Mesenteric fat pad (tissue), 1 donor: ENCODE measurements around the gene IBTK. TPM values are rescaled to one million over a fixed set of nuclear protein-coding genes. Genes with fewer than 3 reads are reported as not detected.
"Not testable (repeated sequence)": the region's sequence is repeated elsewhere in the genome, so short reads cannot be mapped to it uniquely, and the experiment has no call there.

Experiments
- DNase-seq: peaks from one replicate; pipeline ENCODE4 v3.0.0-alpha.2; 2020; ENCODE audit warnings: low spot score
- total RNA-seq: library from RNA; stranded (reverse); fragmentation: NEBNext Ultra II Directional; extraction: Animal tissue kit (Norgen Biotek cat#: 25700); gene quantifications from one replicate; pipeline ENCODE4 v1.2.1, GENCODE V29; 2021
- donor health status: DM: yes; HTN: yes; CAD: no.

Gene IBTK
- total RNA-seq, 1 donor from 2014 or later = 31.6 TPM

- DNase-seq = no peak
Observed at GRCh38 chr6:82182756-82183155, 64.8 kb downstream of the IBTK start.

DNA sequence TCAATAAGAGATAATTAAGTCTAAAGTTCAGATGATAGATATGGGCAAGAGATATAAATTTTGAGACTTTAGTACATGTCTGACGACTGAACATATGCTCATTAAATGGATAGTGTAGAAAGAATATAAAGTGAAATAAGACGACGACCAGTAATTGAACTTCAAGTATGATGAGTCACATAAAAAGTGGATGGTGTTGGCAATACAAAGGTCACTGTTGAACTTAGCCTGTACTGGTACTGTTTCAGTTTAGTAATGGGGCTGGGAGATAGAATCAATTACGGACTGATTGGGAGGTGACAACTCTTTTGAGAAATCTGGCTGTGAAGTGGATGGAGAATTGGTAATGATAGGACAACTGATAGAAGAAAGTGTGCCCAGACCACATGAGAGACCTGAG is 68.1 kb downstream of the IBTK start:
- no peak for DNase-seq

DNA sequence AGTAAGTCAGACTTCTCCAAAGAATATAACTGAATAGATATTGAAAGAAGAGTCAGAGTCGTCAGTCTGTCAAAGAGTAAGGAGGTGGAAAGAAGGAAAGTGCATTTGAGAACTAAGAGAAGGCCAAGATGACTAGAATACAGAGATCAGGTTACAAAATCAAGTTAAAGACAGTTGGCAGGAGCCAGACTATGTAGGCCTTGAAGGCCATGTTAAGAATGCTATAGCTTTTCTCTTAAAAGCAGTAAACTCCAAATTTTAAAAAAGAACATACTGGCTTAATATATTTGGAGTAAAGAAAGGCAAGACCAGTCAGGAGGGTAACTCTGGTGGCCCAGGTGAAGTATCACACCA is 68.8 kb downstream of the IBTK start:
- DNase-seq = no peak

DNA sequence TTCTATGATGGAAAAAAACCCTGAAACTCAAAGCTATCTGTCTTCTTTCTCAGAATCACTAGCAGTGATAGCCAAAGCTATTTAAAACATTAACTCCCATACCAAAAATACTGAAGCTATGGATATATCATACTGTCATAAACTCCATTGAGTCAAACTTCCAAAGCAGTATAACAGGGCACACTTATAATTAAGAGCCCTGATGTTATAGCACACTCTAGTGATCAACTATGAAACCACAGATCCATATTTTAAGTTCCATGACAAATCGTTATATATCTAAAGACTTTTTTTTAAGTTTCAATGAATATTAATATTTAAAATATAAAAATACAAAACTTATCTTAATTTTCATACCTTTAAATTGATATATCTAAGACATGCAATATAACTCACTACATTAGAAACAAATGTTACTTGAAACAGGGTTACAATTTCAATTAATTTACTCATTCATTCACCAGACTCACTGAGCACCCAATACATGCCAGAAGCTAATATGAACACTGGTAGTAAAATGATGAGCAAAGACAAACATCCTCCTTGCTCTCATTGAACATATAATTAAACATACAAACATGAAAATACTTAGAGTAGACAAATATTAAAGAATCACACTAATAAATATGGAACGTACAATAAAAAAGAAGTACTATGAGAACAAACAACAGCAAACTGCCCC is 69.3 kb downstream of the IBTK start:
- DNase-seq = no peak

DNA sequence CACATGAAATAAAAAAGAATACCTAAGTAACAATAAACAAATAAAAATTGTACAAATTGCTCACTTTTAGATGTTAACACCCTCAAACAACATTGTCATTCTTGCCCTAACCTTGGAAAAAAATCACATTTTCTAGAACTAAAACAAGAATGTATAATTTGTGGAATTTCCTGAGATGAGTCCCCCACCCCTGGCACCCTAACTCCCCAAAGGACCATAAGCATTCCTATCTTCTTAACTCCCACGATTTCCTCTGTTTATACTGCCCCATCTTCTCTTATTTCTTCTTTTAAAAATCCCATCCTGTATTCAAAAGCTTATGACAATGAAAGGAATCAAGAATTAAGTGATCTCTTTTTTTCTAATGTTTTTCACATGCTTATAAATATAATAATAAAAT is 70.9 kb downstream of the IBTK start:
- no peak for DNase-seq

DNA sequence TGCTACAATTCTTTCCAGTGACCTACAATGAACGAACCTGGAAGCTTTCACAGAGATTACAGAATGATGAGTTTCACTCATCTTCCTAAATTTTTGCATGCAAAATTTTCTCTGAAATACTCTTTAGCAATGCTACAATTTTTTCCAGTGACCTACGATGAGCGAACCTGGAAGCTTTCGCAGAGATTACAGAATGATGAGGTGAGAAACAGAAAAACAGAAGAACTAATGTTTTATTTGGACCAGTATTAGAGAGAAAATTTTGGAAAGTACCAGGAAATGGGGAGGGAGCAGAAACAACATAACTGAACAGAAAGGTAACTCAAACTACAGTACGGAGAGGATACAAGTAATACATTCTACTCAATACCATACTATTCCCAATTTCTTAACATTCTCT is 75.0 kb downstream of the IBTK start:
- DNase-seq = no peak

DNA sequence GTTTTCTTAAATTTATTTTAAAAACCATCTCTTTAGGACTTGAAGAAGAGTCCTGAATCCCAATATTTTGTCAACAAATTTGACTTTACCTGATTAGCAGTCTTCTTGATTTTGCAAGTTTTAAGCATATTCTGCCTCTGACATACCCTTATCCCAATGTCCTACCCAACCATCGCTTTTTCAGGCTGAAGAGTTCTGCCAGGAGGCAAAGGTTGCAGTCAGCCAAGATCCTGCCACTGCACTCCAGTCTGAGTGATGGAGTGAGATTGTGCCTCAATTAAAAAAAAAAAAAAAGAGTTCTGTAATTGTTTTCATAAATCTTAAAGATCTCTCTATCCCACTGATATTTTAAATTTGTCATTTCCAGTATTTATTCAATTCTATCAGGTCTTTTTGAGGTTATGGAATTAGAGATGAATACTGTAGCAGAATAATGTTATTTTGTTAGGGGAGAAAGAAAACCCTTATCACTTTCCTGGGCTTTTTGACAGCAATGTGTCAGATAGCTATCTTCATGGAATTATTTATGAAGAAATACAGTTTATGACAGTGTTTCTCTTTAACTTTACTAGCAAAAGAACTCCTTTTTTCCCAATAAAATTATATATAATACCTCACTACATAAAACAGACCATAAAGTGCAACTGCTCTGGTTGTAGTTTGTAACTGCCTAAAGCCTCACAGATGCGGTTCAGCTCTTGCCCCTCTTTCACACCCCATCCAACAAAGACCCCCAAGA is 78.2 kb downstream of the IBTK start:
- DNase-seq = no peak

- no peak for DNase-seq
Observed at GRCh38 chr6:82166493-82166892, 81.1 kb downstream of the IBTK start.

DNA sequence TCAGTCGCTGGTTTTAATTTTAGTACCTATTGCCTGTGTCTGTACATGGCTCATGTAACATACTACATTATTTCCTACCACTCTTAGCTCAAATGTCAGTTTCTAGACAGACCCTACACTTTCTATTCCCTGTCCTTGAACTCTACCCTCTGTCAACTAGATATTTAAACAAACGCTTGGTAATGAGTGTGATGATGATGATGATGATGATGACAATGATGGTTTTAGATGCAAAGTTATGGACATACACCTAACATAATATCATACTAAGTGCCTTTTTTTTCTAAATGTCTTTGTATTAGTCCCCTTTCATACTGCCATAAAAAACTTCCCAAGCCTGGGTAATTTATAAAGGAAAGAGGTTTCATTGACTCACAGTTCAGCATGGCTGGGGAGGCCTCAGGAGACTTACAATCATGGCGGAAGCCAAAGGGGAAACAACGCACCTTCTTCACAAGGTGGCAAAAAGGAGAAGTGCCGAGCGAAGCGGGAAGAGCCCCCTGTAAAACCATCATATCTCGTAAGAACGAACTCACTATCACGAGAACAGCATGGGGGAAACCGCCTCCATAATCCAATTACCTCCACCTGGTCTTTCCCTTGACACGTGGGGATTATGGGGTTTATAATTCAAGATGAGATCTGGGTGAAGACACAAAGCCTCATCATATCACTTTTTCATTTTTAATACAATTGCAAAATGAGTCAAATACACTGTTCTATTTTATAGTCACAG is 87.1 kb downstream of the IBTK start:
- DNase-seq = no peak

- not testable (repeated sequence) for DNase-seq
Observed at GRCh38 chr6:82152786-82153185, 94.8 kb downstream of the IBTK start.

DNA sequence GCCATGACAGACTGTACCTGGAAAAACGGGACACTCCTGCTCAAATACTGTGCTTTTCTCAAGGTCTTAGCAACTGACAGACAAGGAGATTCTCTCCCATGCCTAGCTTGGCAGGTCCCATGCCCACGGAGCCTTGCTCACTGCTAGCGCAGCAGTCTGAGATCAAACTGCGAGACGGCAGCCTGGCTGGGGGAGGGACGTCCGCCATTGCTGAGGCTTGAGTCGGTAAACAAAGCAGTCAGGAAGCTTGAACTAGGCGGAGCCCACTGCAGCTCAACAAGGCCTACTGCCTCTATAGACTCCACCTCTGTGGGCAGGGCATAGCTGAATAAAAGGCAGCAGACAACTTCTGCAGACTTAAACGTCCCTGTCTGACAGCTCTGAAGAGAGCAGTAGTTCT is 96.4 kb downstream of the IBTK start:
- not testable (repeated sequence) for DNase-seq

- DNase-seq = no peak
Observed at GRCh38 chr6:82145926-82146452, 101.6 kb downstream of the IBTK start.

DNA sequence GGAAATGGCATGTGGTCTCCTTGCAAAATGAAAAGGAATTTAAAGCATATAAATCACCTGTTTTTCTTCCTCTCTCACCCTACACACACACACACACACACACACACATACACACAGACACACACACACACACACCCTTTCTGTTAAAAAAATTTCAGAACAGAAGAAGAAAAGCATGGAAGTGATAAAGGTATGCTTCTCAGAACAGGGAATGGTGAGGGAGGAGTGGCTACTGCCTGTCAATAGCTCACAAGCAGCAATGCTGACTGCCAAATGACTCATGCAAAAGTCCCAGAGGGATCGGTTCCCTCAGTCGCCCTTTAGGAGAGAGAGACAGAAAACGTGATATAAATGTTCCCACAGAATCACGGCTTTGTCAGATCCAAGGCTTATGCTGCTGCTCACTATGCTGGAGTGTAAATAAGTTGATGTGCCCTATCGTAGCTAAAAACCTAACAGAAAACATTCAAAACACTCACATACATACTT is 102.6 kb downstream of the IBTK start:
- no peak for DNase-seq

- no peak for DNase-seq
Observed at GRCh38 chr6:82144007-82144851, 103.3 kb downstream of the IBTK start.

- DNase-seq = no peak
Observed at GRCh38 chr6:82143041-82143481, 104.5 kb downstream of the IBTK start.

DNA sequence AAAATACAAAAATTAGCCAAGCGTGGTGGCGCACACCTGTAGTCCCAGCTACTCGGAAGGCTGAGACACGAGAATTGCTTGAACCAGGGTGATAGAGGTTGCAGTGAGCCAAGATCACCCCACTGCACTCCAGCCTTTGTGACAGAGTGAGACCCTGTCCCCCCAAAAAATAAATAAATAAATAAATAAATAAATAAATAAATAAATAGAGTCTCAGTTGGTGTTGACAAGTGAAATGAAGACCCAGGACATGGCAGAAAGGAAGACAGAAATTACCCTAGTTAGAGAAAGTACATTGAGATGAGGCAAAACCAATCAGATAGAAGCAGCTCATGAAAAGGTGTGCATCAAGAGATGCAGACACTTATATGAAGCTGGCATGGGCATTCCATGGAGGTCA is 105.0 kb downstream of the IBTK start:
- DNase-seq = no peak

GRCh38 chr6:82138075-82138791 is 109.3 kb downstream of the IBTK start:
- DNase-seq = no peak

DNA sequence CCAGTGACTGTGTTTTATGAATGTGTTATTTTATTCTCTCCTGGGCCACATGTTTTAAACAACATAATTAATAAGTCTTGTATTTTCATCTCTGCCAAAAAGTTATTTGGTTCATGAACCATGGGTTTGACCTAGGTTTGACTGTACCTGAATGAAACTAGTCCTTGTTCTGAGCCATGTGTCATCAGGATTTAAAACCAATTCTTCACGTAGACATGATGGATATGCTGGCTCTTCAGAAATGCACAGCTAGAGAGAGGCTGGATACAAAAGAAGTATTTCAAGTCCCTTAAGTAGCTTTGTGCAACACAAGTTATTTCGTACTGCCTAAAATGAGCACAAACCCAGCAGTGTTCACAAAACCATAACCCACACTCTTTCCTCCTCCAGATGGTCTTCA is 116.1 kb downstream of the IBTK start:
- DNase-seq = no peak

GRCh38 chr6:82129797-82130196 is 117.7 kb downstream of the IBTK start:
- DNase-seq = no peak

DNA sequence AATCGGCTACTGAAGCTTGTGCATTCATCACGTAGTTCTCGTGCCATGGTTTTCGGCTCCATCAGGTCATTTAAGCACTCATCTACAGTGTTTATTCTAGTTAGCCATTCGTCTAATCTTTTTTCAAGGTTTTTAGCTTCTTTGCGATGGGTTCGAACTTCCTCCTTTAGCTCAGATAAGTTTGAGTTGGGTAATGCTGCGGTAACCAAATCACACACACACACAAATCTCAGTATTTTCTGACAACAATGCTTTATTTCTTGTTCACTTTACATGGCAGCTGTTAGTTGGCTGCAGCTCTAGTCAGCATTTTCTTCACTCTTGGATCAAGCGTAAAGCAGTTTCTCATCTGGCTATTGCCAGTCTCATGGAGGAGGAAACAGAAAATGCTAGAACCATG is 118.6 kb downstream of the IBTK start:
- not testable (repeated sequence) for DNase-seq
